ENCODE measurements around the gene NOLC1.

The NOLC1 gene

GRCh38 chr10:102151774-102152544 lies at the start of gene NOLC1:
TSS of gene NOLC1 (plus strand) at chr10:102152389. CDS start at chr10:102152411, 22 bp downstream.
- DNase-seq, result peak; percentile 94

GRCh38 chr10:102102421-102102820 lies 49.8 kb upstream of the NOLC1 start:
- DNase-seq, result no peak

GRCh38 chr10:102106998-102107397 lies 45.2 kb upstream of the NOLC1 start:
- DNase-seq, result no peak

- no peak for DNase-seq
Observed at GRCh38 chr10:102109166-102110116, 42.7 kb upstream of the NOLC1 start.

GRCh38 chr10:102111276-102111675 lies 40.9 kb upstream of the NOLC1 start:
- no peak for DNase-seq

- DNase-seq, result no peak
Observed at GRCh38 chr10:102112210-102112817, 39.9 kb upstream of the NOLC1 start.

- no peak for DNase-seq
Observed at GRCh38 chr10:102113261-102113955, 38.8 kb upstream of the NOLC1 start.

GRCh38 chr10:102113956-102114857 lies 38.0 kb upstream of the NOLC1 start:
- DNase-seq, result no peak

- peak; percentile 66 for DNase-seq
Observed at GRCh38 chr10:102114861-102115618, 37.1 kb upstream of the NOLC1 start.

- DNase-seq, result no peak
Observed at GRCh38 chr10:102115775-102116174, 36.4 kb upstream of the NOLC1 start.

GRCh38 chr10:102116656-102117055 lies 35.5 kb upstream of the NOLC1 start:
- no peak for DNase-seq

GRCh38 chr10:102117391-102118159 lies 34.6 kb upstream of the NOLC1 start:
- peak; percentile 78 for DNase-seq

GRCh38 chr10:102118867-102119266 lies 33.3 kb upstream of the NOLC1 start:
- DNase-seq, result no peak

- peak; percentile 11 for DNase-seq
Observed at GRCh38 chr10:102119417-102120141, 32.6 kb upstream of the NOLC1 start.

GRCh38 chr10:102120142-102120990 lies 31.8 kb upstream of the NOLC1 start, which contains the start of gene LDB1:
TSS of gene LDB1 (minus strand) at chr10:102120368. CDS start at chr10:102120110, 258 bp downstream.
- DNase-seq, result peak; percentile 71

- peak; percentile 73 for DNase-seq
Observed at GRCh38 chr10:102120991-102121738, 31.0 kb upstream of the NOLC1 start.

GRCh38 chr10:102121739-102122372 lies 30.3 kb upstream of the NOLC1 start:
- peak; percentile 2 for DNase-seq

Data from NCI-H2227 treated with DMSO at 0.1 percent for 48 hours (cell line).